ENCODE data around the gene IKZF5. TPM values are rescaled to one million over a fixed set of nuclear protein-coding genes. Genes with fewer than 3 reads are reported as not detected.

IKZF5 gene
- total and polyA plus RNA-seq, 2 experiments from 2014 or later, result 6.9 to 10.5 TPM

GRCh38 chr10:123039632-123039930 is 31.0 kb upstream of the IKZF5 start (continued):
- TF ChIP-seq REST (IDR thresholded peaks at IDR 0.05; ENCODE audit: unreplicated experiment) (no peak), STAT1 (IDR thresholded peaks at IDR 0.05; ENCODE audit: unreplicated experiment) (no peak), ZNF114 (CRISPR knock-in tag; IDR thresholded peaks at IDR 0.05) (no peak)

- 0 out of 2 replicates have a peak overlapping the region, but pooled peaks have one; percentile 4 for H3K4me2 ChIP-seq
- no peak overlapping the region for H3K27ac ChIP-seq (ENCODE audit: low read depth)
- H3K4me1 ChIP-seq (ENCODE audit: insufficient read depth), result peaks cover 9% of the 10 kb centered on the region; the same call in 1 of the 2 replicates
- H3K4me3 ChIP-seq, result no peak overlapping the region
- no peaks in the 10 kb centered on the region for H3K36me3 ChIP-seq (ENCODE audit: insufficient read depth)
- H2AFZ ChIP-seq, result 0 out of 2 replicates have a peak overlapping the region, but pooled peaks have one; percentile 24
- peaks cover 12% of the 10 kb centered on the region; the same call in 2 of the 3 replicates for H3K36me3 Mint-ChIP-seq (ENCODE audit: low read depth)
- no peak overlapping the region for H3K27ac Mint-ChIP-seq
- no peaks in the 10 kb centered on the region; the same call in 1 of the 2 replicates for H3F3A ChIP-seq (replicated peaks; ENCODE audit: low read depth)
- H3K9me2 ChIP-seq (ENCODE audit: insufficient read depth), result no peaks in the 10 kb centered on the region
- peaks cover 20% of the 10 kb centered on the region for H3K4me1 Mint-ChIP-seq
- no peak overlapping the region for H3K4me3 Mint-ChIP-seq
- DNase-seq (ENCODE audit: low spot score) (no peak), ATAC-seq (peak; percentile 63)
- TF ChIP-seq EZH2phosphoT487 (IDR thresholded peaks at IDR 0.05; ENCODE audit: unreplicated experiment), result no peak
- TF ChIP-seq CREB1 (CRISPR knock-in tag; IDR thresholded peaks at IDR 0.05; ENCODE audit: low read depth), result no peak
- no peak for TF ChIP-seq CTCF (conservative IDR thresholded peaks at IDR 0.05; ENCODE audit: low read depth in 2 of 2)
- no peak for TF ChIP-seq JUNB (IDR thresholded peaks at IDR 0.05; ENCODE audit: unreplicated experiment)
- no peaks in the 10 kb centered on the region for H3K9me3 Mint-ChIP-seq
- no peaks in the 10 kb centered on the region for H3K27me3 ChIP-seq (ENCODE audit: insufficient read depth)
- H3K79me2 ChIP-seq (replicated peaks; ENCODE audit: insufficient read depth), result no peaks in the 10 kb centered on the region
- H4K20me1 ChIP-seq (replicated peaks; ENCODE audit: insufficient read depth), result no peaks in the 10 kb centered on the region
- peaks cover 4% of the 10 kb centered on the region for H3K27me3 Mint-ChIP-seq (ENCODE audit: insufficient read depth, low read depth, poor library complexity)
Observed at GRCh38 chr10:123038782-123039631, 30.4 kb upstream of the IKZF5 start.

All from GM23338 (cell line).